Measurements from ENCODE around the gene CCDC93.

- TF ChIP-seq POLR2AphosphoS5 (IDR thresholded peaks at IDR 0.05) (no peak), POLR2A (IDR thresholded peaks at IDR 0.05) (no peak)
These were observed 48.2 kb upstream of the CCDC93 start for GRCh38 chr2:118062048-118062447.
